ENCODE measurements around the gene GGN.
"Not testable (repeated sequence)": the region's sequence is repeated elsewhere in the genome, so short reads cannot be mapped to it uniquely, and the experiment has no call there.

Gene GGN

GRCh38 chr19:38360839-38361631, 26.8 kb downstream of the GGN start:
- no peak for DNase-seq

- DNase-seq: no peak
Observed at GRCh38 chr19:38360351-38360750, 27.5 kb downstream of the GGN start.

GRCh38 chr19:38359242-38360021, 28.4 kb downstream of the GGN start:
- no peak for DNase-seq

- no peak for DNase-seq
Observed at GRCh38 chr19:38358071-38358470, 29.8 kb downstream of the GGN start.

GRCh38 chr19:38355728-38356725, 31.8 kb downstream of the GGN start:
- DNase-seq: no peak

- DNase-seq: no peak
Observed at GRCh38 chr19:38352611-38353010, 35.2 kb downstream of the GGN start.

- no peak for DNase-seq
Observed at GRCh38 chr19:38351865-38352395, 35.9 kb downstream of the GGN start.

- DNase-seq: no peak
Observed at GRCh38 chr19:38350883-38351282, 37.0 kb downstream of the GGN start.

- DNase-seq: no peak
Observed at GRCh38 chr19:38346837-38347236, 41.0 kb downstream of the GGN start.

GRCh38 chr19:38340927-38341326, 46.9 kb downstream of the GGN start:
- no peak for DNase-seq

GRCh38 chr19:38339011-38339410, 48.8 kb downstream of the GGN start:
- DNase-seq: not testable (repeated sequence)

- DNase-seq: no peak
Observed at GRCh38 chr19:38337360-38337653, 50.5 kb downstream of the GGN start.

- DNase-seq: peak; percentile 97
Observed at GRCh38 chr19:38336638-38337359, 51.0 kb downstream of the GGN start.

- DNase-seq: peak; percentile 97
Observed at GRCh38 chr19:38335949-38336637, 51.7 kb downstream of the GGN start.

All from MV-4-11 (cell line).